ENCODE data around the gene PPP2R5B.

The PPP2R5B gene

GRCh38 chr11:64910451-64911093 lies 13.9 kb upstream of the PPP2R5B start:
- DNase-seq = no peak

GRCh38 chr11:64911142-64911541 lies 13.3 kb upstream of the PPP2R5B start:
- no peak for DNase-seq

GRCh38 chr11:64911689-64912088 lies 12.8 kb upstream of the PPP2R5B start:
- DNase-seq = no peak

GRCh38 chr11:64913171-64913727 lies 11.2 kb upstream of the PPP2R5B start:
- DNase-seq = no peak

- no peak for DNase-seq
Observed at GRCh38 chr11:64914123-64914522, 10.4 kb upstream of the PPP2R5B start.

- no peak for DNase-seq
Observed at GRCh38 chr11:64915376-64915887, 9.1 kb upstream of the PPP2R5B start.

- DNase-seq = no peak
Observed at GRCh38 chr11:64916040-64916774, 8.3 kb upstream of the PPP2R5B start.

- peak; percentile 100 for DNase-seq
Observed at GRCh38 chr11:64916775-64917662, 7.5 kb upstream of the PPP2R5B start, which contains the start of gene ATG2A. Gene ATG2A (minus strand): TSS chr11:64917209. CDS start chr11:64917135, 74 bp downstream.

GRCh38 chr11:64917663-64917995 lies 6.9 kb upstream of the PPP2R5B start:
- DNase-seq = no peak

- no peak for DNase-seq
Observed at GRCh38 chr11:64918017-64918416, 6.5 kb upstream of the PPP2R5B start.

- DNase-seq = no peak
Observed at GRCh38 chr11:64919627-64920026, 4.9 kb upstream of the PPP2R5B start.

GRCh38 chr11:64920124-64920523 lies 4.4 kb upstream of the PPP2R5B start:
- no peak for DNase-seq

GRCh38 chr11:64921384-64921783 lies 3.1 kb upstream of the PPP2R5B start:
- no peak for DNase-seq

GRCh38 chr11:64923151-64923661 lies 1.3 kb upstream of the PPP2R5B start:
- DNase-seq = no peak

- no peak for DNase-seq
Observed at GRCh38 chr11:64924910-64925284, 408 bp downstream of the PPP2R5B start.

- no peak for DNase-seq
Observed at GRCh38 chr11:64925536-64926436, 1.3 kb downstream of the PPP2R5B start.

GRCh38 chr11:64926689-64927088 lies 2.2 kb downstream of the PPP2R5B start:
- DNase-seq = no peak

- no peak for DNase-seq
Observed at GRCh38 chr11:64928957-64929356, 4.5 kb downstream of the PPP2R5B start.

- no peak for DNase-seq
Observed at GRCh38 chr11:64929625-64930024, 5.1 kb downstream of the PPP2R5B start.

GRCh38 chr11:64930340-64930739 lies 5.9 kb downstream of the PPP2R5B start:
- no peak for DNase-seq

- no peak for DNase-seq
Observed at GRCh38 chr11:64931290-64931689, 6.8 kb downstream of the PPP2R5B start.

GRCh38 chr11:64932324-64932723 lies 7.8 kb downstream of the PPP2R5B start:
- no peak for DNase-seq
